T-cell (primary cell): ENCODE measurements around the gene CHRNA4. TPM values are rescaled to one million over a fixed set of nuclear protein-coding genes. Genes with fewer than 3 reads are reported as not detected.

Experiments used
- ATAC-seq, 4 experiments: fragments of 200-7000 bp in 3 of 4; fragments of 150-1000 bp in 1 of 4; cut with Tn5 transposase; replicated peaks in 1 of 4; 1 replicate in 3 of 4; 2 replicates in 1 of 4; pipeline ENCODE4 v1.10.0; 2021; ENCODE audit warnings: moderate library complexity in 3 of 4, mild to moderate bottlenecking in 2 of 4, moderate number of reproducible peaks in 1 of 4
- CTCF ChIA-PET, 2 donors: fragments of 300-600 bp; sonication (Branson Sonifier 250); formaldehyde crosslinking; loops; one replicate each; lab custom pipeline; 2022; ENCODE audit warnings: antibody characterized with exemption in 2 of 2; lab: Charles Lee
- POLR2A ChIA-PET, 2 donors: fragments of 300-600 bp; sonication (Branson Sonifier 250); formaldehyde crosslinking; loops; one replicate each; lab custom pipeline; 2022; ENCODE audit warnings: antibody characterized with exemption in 2 of 2; lab: Charles Lee
- DNase-seq, 35 experiments: peaks; one replicate each; pipeline versions ENCODE4 v3.0.0 to v3.0.0-alpha.2; 2013 to 2023
- H3K27ac ChIP-seq: one replicate; pipeline ENCODE4 v1.5.1; 2013; ENCODE audit warnings: low read length
- H3K27me3 ChIP-seq, 2 experiments: replicated peaks in 1 of 2; 1 replicate in 1 of 2; 2 replicates in 1 of 2; pipeline versions ENCODE4 v1.6.1 to v1.7.0; 2013; ENCODE audit warnings: low read length in 1 of 2, mixed read lengths in 1 of 2; ENCODE audit not compliant: control insufficient read depth in 2 of 2, insufficient read depth in 2 of 2; ENCODE audit errors: extremely low read depth in 1 of 2
- H3K36me3 ChIP-seq, 2 donors: 1 replicate in 1 of 2; 2 replicates in 1 of 2; pipeline versions ENCODE4 v1.6.1 to v1.7.0; 2013; ENCODE audit warnings: low read length in 1 of 2; ENCODE audit not compliant: control insufficient read depth in 2 of 2, insufficient read depth in 1 of 2; ENCODE audit errors: extremely low read depth in 1 of 2
- H3K4me1 ChIP-seq, 2 experiments: 1 replicate in 1 of 2; 2 replicates in 1 of 2; pipeline versions ENCODE4 v1.6.1 to v1.7.0; 2013; ENCODE audit warnings: low read length in 2 of 2, mixed read lengths in 1 of 2; ENCODE audit not compliant: insufficient read depth in 2 of 2, control insufficient read depth in 1 of 2; ENCODE audit errors: extremely low read depth in 1 of 2
- H3K4me3 ChIP-seq, 2 donors: 1 replicate in 1 of 2; 2 replicates in 1 of 2; pipeline versions ENCODE4 v1.5.1 to v1.7.0; 2013; ENCODE audit warnings: mild to moderate bottlenecking in 2 of 2, low read length in 1 of 2, moderate library complexity in 1 of 2; ENCODE audit not compliant: control insufficient read depth in 1 of 2; ENCODE audit errors: extremely low read depth in 1 of 2
- H3K9me3 ChIP-seq: 2 replicates; pipeline ENCODE4 v1.7.0; 2013
- H3K27ac Mint-ChIP-seq, 2 donors: one replicate each; pipeline ENCODE4 v1.8.0; 2020 to 2021; ENCODE audit warnings: mild to moderate bottlenecking in 2 of 2, mixed read lengths in 2 of 2
- H3K27me3 Mint-ChIP-seq, 2 donors: one replicate each; pipeline ENCODE4 v1.8.0; 2021 to 2022; ENCODE audit warnings: mixed read lengths in 2 of 2
- H3K36me3 Mint-ChIP-seq: one replicate; pipeline ENCODE4 v1.8.0; 2021; ENCODE audit warnings: mixed read lengths
- H3K4me1 Mint-ChIP-seq, 3 donors: one replicate each; pipeline ENCODE4 v1.8.0; 2020 to 2022; ENCODE audit warnings: mixed read lengths in 3 of 3, mild to moderate bottlenecking in 1 of 3
- H3K4me3 Mint-ChIP-seq, 3 donors: one replicate each; pipeline ENCODE4 v1.8.0; 2020 to 2022; ENCODE audit warnings: mild to moderate bottlenecking in 3 of 3, mixed read lengths in 3 of 3, moderate library complexity in 3 of 3
- H3K9me3 Mint-ChIP-seq, 3 donors: one replicate each; pipeline ENCODE4 v1.8.0; 2020 to 2022; ENCODE audit warnings: mixed read lengths in 3 of 3
- WGBS: methylation state at CpG from one replicate; pipeline ENCODE4 v1.1.5; 2013; ENCODE audit warnings: missing lambda C conversion rate; ENCODE audit not compliant: insufficient coverage; 5-methylcytosine and 5-hydroxymethylcytosine counted together
- total RNA-seq, 35 experiments: library from RNA in 6 of 35; stranded (reverse) in 6 of 35; fragments of 120-200 nt in 1 of 35; gene quantifications; one replicate each; pipeline versions ENCODE4 v1.2.1 to v1.2.4 and lab custom pipeline; 2013 to 2026

Gene CHRNA4
- total RNA-seq, 5 donors from 2014 or later (not counting 1 experiment from before 2014, with no cell fraction given), result not detected

DNA sequence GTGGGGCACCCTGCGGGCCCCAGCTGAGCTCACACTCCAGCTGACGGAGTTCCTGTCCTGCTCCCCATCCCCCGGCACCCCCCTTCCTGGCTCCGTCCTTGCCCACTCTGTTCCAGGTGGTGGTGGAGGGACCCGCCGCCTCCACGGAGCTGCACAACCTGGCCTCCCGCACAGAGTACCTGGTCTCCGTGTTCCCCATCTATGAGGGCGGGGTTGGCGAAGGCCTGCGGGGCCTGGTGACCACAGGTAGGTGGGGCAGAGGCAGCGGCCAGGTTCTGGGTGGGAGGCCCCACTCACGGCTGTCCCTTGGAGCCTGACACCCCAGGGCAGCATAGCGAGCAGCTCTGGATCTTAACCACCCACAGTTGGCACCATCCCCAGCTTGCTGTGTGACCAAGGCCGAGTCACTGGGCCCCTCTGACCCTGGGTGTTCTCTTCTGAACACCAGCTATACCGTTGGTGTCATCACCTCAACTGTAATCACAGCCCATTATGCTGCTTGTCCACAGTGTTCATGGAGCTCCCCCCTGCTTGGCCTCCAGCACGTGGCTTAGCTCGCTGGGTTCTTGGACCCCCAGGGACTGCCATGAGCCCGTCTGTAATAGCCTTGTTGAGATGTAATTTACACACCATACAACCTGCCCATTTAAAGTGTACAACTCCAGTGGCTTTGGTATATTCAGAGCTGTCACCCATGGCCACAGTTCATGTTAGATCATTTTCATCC lies 50.7 kb downstream of the CHRNA4 start:
- Histone ChIP-seq H3K4me3 (no peak overlapping the region), H3K9me3 (no peaks in the 10 kb centered on the region), H3K27me3 (peaks cover 0 to 89% of the 10 kb centered on the region in 2 experiments), H3K27ac (no peak overlapping the region), H3K4me1 (no peaks in the 10 kb centered on the region), H3K36me3 (no peaks in the 10 kb centered on the region)
- Mint-ChIP-seq H3K4me3 (no peak overlapping the region), H3K27me3 (peaks cover 3 to 13% of the 10 kb centered on the region in 2 donors), H3K36me3 (no peaks in the 10 kb centered on the region), H3K9me3 (no peaks in the 10 kb centered on the region), H3K27ac (no peak overlapping the region), H3K4me1 (no peaks in the 10 kb centered on the region)
- POLR2A ChIA-PET, result no interaction called here
- CTCF ChIA-PET, result no interaction called here
- DNase-seq (no peak), ATAC-seq (no peak)
- 74% methylated on average over 10 of the region's 20 CpGs for WGBS

GRCh38 chr20:63309261-63310071 lies 51.7 kb downstream of the CHRNA4 start:
- no peak overlapping the region for H3K4me3 Mint-ChIP-seq
- Histone ChIP-seq H3K9me3 (no peaks in the 10 kb centered on the region), H3K27ac (no peak overlapping the region), H3K27me3 (peaks cover 0 to 92% of the 10 kb centered on the region in 2 experiments), H3K4me3 (no peak overlapping the region), H3K36me3 (no peaks in the 10 kb centered on the region), H3K4me1 (no peaks in the 10 kb centered on the region)
- no peaks in the 10 kb centered on the region for H3K4me1 Mint-ChIP-seq
- H3K27me3 Mint-ChIP-seq, result peaks cover 3 to 18% of the 10 kb centered on the region in 2 donors
- DNase-seq (peak in 11 of 35 experiments; percentile 14 to 50 (median 24)), ATAC-seq (peak in 1 of 4 experiments; percentile 34)
- H3K36me3 Mint-ChIP-seq, result no peaks in the 10 kb centered on the region
- POLR2A ChIA-PET, result no interaction called here
- 50% methylated on average over 26 of the region's 35 CpGs for WGBS
- H3K27ac Mint-ChIP-seq, result no peak overlapping the region
- no peaks in the 10 kb centered on the region for H3K9me3 Mint-ChIP-seq
- CTCF ChIA-PET, result no interaction called here

GRCh38 chr20:63308218-63308911 lies 52.8 kb downstream of the CHRNA4 start:
- Histone ChIP-seq H3K27ac (no peak overlapping the region), H3K4me3 (no peak overlapping the region), H3K36me3 (no peaks in the 10 kb centered on the region), H3K9me3 (no peaks in the 10 kb centered on the region), H3K4me1 (no peaks in the 10 kb centered on the region), H3K27me3 (peaks cover 0 to 85% of the 10 kb centered on the region in 2 experiments)
- CTCF ChIA-PET, result no interaction called here
- no peak for DNase-seq
- Mint-ChIP-seq H3K27ac (no peak overlapping the region), H3K9me3 (no peaks in the 10 kb centered on the region), H3K4me3 (no peak overlapping the region), H3K4me1 (no peaks in the 10 kb centered on the region), H3K27me3 (peaks cover 3 to 18% of the 10 kb centered on the region in 2 donors), H3K36me3 (no peaks in the 10 kb centered on the region)
- WGBS, result 84% methylated on average over 29 of the region's 30 CpGs
- no peak for ATAC-seq
- POLR2A ChIA-PET, result no interaction called here

DNA sequence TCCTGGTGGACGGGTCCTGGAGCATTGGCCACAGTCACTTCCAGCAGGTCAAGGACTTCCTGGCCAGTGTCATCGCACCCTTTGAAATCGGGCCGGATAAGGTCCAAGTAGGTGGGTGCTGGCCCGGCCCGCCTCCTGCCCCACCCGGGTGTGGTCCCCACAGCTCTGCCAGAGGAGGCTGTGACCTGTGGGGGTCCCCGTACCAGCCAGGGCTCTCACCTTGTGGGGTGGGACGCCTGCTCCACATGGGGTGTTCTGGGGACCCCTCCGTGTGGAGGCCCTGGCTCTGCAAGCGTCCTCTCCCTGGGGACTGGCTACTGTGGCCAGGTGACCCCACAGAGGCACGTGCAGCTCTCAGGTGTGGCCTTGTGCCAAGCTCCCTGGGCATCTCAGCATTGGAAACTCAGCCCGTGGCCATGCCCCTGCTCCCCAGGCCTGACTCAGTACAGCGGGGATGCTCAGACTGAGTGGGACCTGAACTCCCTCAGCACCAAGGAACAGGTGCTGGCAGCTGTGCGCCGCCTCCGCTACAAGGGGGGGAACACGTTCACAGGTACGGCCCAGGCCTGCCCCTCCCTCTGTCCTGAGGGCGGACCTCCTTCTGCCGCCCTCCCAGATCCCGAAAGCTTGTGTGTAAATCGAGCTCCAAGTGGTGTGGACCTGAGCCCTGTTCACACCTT lies 53.5 kb downstream of the CHRNA4 start:
- ATAC-seq (no peak), DNase-seq (no peak)
- no peak overlapping the region for H3K4me3 ChIP-seq
- no peak overlapping the region for H3K27ac ChIP-seq
- Mint-ChIP-seq H3K4me1 (no peaks in the 10 kb centered on the region), H3K27me3 (peaks cover 6 to 20% of the 10 kb centered on the region in 2 donors), H3K27ac (no peak overlapping the region), H3K9me3 (peaks cover 0 to 2% (median 0%) of the 10 kb centered on the region in 3 donors), H3K4me3 (no peak overlapping the region), H3K36me3 (no peaks in the 10 kb centered on the region)
- H3K27me3 ChIP-seq, result peaks cover 0 to 79% of the 10 kb centered on the region in 2 experiments
- no peaks in the 10 kb centered on the region for H3K9me3 ChIP-seq
- no peaks in the 10 kb centered on the region for H3K4me1 ChIP-seq
- WGBS, result 76% methylated on average over 23 of the region's 23 CpGs
- ChIA-PET CTCF (no interaction called here), POLR2A (no interaction called here)
- H3K36me3 ChIP-seq, result no peaks in the 10 kb centered on the region

DNA sequence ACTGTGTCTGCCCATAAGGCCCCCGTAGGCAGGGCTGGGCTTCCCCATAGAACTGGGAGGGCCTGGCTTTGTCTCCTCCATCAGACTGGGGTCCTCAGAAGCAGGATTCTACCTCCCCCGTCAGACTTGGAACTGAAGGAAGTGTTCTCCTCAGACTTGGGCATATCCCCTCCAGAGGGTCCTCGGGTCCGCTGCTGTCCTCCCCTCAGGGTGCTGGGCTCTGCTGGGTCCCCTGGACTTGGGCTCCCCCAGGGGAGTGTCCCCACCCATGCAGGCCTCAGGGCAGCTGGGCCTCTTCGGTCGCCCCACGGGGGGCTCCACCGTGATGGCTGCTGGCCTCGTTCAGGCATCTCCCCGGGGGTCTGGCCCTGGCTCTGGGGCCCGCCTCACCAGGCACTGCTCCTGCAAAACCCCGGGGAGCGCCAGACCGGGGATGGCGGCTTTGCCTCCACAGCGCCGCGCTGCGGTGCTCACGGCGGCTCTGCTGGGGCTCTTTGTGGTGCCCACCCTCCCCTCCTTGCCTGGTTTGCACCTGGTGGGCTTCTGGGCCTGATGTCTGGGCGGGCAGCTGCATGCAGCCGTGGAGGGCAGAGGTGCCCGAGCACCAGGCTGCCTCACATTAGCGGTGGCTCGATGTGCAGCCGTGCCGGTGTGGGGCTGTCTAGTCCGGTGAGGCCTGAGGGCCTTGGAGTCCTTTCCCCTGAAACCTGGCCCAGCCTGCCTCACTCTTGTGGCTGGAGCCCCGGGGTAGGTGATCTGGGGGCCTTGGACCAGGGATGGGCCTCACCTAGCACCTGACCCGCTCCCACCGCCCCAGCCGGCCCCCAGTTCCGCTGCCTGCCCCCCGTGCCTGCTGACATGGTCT lies 54.2 kb downstream of the CHRNA4 start:
- POLR2A ChIA-PET, result no interaction called here
- Histone ChIP-seq H3K9me3 (no peaks in the 10 kb centered on the region), H3K27me3 (peaks cover 0 to 72% of the 10 kb centered on the region in 2 experiments), H3K27ac (no peak overlapping the region), H3K4me1 (no peaks in the 10 kb centered on the region), H3K4me3 (no peak overlapping the region), H3K36me3 (no peaks in the 10 kb centered on the region)
- WGBS, result 81% methylated on average over 34 of the region's 35 CpGs
- Mint-ChIP-seq H3K4me1 (no peaks in the 10 kb centered on the region), H3K4me3 (no peak overlapping the region), H3K27ac (no peak overlapping the region), H3K27me3 (peaks cover 8 to 22% of the 10 kb centered on the region in 2 donors), H3K9me3 (peaks cover 0 to 5% (median 2%) of the 10 kb centered on the region in 3 donors), H3K36me3 (no peaks in the 10 kb centered on the region)
- no peak for DNase-seq
- ATAC-seq, result no peak
- CTCF ChIA-PET, result no interaction called here
